Activated CD8-positive, alpha-beta memory T cell treated with anti-CD3 and anti-CD28 coated beads for 1 hour (primary cell): ENCODE results near the gene ANKRD22.
"Not testable (repeated sequence)": the region's sequence is repeated elsewhere in the genome, so short reads cannot be mapped to it uniquely, and the experiment has no call there.

Experiments
- DNase-seq, 2 donors: peaks; one replicate each; pipeline ENCODE4 v3.0.0-alpha.2; 2020; ENCODE audit warnings: low read depth in 1 of 2; ENCODE audit errors: extremely low read depth in 1 of 2

Gene ANKRD22

DNA sequence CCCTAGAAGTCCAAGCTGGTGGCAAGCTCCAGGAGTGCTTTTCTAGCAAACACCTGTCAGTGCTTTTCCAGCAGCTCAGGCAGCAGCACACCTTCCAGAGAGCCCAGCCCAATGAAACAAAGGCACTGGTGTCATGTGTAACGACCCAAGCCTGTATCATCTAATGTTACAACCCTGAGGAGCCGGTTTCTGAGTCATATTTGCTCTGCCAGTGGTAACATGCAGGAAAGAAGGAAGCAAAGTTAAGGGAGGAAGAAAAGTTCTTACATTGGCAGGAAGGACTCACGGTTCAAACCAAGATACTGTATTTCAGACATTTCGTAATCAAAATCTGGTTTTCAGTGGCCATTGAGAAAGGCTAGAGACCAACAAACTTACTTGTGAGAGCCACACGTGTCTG, at the start of gene ANKRD22:
ANKRD22 (minus strand) TSS at position 139 of the 400 bp plus-strand sequence. CDS start 237 bp downstream, outside the sequence.
- no peak for DNase-seq

DNA sequence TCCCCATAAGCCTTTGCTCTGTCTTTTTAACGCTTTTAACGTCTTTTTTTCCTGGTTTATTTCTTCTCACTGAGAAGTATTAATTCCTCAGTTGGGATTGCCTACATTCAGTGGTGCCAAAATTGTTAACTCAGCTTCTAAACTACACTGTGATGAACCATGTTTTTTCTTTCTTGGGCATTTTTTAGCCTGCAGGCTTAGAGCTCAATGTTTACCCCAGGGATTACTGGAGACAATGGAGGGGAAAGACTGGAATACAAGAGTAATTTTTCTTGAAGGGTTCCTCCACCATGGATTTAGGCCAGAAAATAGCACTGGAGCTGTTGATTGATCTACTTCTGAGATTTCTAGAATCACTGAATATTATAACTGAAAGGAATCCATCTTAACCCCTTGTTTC, 48.2 kb upstream of the ANKRD22 start:
- no peak for DNase-seq

DNA sequence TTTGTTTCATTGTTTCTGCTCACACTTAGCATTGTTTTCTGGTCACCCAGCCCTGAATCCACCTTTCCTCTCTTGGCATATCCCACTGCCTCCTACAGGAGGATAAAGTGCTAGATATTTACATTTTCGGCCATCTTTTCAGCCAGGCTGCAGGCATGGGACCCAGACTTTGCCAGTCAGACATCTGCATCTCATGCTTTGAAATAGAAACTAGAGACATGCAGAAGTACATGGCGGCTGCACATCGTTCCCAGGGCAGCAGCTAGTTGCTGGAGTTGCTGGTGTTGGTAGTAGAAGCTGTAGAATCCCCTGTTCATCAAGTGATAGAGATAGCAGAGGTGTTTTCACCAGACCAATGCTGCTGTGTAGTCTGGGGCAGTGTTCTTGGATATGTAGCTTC, 47.1 kb upstream of the ANKRD22 start:
- no peak for DNase-seq

DNA sequence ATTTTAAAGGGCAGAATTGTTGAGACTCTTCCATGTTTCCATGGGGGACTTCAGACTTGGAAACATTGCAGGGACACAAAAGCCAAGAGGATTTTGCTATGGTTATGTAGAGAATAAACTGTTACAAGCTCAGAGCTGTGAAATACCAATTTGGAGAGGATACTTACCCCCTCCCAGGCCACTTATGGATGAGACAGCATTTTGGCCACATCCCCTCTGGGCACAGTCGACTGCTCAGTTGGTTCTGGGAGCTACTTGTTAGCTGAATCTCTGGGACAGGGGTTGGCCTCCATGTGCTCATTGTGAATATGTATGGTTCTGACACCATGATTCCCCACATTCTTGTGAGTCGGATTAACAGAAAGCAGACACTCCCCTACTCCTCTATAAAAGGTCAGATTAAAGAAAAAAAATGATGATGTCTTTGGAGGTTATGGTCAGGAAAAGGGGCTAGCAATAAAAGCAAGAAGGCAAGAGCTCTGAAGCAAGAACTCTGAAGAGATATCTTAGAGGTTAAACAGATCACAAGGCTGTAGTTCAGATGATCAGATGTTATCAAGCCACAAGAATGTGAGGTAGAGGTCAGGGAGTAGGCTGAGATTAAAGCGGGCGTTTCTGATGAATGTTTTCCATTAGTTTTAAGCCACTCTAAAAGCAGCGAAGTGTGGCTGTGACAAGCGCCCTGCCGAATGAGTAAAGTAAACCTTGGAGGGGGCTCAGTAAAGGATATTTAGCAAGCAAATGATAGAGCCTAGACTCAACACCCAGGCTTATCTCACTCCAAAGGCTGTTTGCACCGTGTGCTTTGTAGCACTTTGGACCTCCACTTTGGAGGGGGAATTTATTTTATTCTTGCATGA, 45.6 kb upstream of the ANKRD22 start:
- DNase-seq = no peak

DNA sequence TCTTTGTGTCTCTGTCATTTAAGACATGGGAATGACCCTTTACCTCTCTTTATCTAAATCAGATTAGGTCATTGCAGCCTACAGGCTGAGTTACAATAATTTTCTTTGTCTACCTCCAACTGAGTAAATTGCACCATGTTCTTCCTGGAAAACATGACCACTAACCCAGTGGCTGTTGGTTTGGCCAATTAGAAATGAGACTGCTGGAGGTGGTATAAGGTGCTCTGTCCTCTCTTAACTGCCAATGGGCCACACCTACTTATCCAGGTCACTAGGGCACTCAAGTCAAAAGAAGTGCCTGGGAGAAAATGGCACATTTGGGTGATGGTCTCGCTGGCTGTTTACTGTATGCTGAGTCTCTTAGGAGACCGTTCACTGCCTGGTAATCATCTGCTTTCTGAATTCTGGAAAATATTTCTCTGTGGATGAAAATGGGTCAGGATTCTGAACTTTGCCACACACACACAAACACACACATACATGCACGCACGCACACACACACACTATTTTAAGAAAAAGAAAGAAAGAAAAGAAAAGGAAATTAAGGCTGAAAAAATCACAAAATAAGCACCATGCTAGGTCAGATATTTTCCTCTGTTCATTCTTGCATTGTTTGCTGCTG, 44.8 kb upstream of the ANKRD22 start:
- no peak for DNase-seq

DNA sequence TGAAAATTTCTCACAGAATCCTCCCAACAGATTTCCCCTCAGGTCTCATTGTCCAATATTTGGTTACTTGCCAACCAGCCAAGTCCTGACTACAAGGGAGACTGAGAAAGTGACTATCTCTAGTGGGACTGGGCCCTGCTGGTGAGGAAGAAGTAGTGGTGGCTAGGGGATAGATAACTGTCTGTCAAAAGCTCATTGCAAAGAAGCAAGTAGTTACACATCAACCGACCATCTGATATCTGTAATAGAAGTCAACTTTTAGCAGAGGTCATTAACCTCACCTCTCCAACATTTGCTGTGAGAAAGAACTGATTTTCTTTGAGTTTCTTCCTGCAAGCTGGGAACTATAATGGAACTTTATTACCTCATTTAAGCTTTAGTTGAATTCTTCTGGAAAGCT, 43.6 kb upstream of the ANKRD22 start:
- DNase-seq = no peak

DNA sequence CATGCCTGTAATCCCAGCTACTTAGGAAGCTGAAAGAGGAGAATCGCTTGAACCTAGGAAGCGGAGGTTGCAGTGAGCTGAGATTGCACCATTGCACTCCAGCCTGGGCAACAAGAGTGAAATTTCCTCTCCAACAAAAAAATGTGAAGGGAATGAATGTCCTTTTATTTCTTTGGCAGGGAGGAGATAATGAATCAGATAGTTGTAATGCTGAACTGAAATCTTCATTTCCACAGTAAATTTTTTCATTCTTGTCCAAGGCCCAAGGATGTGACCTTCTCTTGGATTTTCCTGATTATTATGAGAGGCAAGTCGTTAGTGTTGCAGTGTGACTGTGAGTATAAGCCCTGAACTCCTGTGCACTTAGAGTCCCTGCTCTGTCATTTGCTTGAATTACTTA, 42.0 kb upstream of the ANKRD22 start:
- DNase-seq = no peak

DNA sequence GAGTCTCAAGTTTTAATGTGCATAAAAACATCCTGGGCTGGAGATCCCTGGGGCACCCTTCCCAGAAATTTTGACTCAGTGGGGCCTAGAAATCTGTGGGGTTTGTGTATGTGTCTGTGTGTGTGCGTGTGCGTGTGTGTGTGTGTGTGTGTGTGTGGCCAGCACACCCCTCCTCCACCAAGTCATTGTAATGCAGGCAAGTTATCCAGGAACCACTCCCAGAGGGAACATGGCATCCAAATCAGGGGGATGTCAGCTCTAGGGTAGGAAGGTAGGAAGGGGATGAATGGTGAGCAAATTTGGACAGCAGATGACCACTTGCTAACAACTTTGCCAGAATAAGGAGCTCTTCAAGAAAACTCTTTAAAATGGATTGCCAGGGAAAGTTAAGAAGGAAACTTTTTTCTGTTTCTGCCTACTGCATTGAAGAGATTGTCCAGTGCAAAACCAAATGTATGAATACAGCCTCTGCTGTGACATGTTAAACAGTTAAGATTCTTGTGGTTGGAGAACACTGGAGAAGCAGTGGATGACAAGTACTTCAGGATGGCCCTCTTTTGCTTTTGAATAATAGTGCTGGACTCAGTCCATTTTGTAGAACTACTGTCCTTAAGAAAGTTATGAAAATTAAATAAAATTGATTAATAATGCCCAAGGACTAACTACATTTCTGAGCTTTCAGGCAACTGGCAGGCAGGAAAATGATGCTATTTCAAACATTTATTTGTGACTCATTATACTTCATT, 40.8 kb upstream of the ANKRD22 start:
- no peak for DNase-seq

DNA sequence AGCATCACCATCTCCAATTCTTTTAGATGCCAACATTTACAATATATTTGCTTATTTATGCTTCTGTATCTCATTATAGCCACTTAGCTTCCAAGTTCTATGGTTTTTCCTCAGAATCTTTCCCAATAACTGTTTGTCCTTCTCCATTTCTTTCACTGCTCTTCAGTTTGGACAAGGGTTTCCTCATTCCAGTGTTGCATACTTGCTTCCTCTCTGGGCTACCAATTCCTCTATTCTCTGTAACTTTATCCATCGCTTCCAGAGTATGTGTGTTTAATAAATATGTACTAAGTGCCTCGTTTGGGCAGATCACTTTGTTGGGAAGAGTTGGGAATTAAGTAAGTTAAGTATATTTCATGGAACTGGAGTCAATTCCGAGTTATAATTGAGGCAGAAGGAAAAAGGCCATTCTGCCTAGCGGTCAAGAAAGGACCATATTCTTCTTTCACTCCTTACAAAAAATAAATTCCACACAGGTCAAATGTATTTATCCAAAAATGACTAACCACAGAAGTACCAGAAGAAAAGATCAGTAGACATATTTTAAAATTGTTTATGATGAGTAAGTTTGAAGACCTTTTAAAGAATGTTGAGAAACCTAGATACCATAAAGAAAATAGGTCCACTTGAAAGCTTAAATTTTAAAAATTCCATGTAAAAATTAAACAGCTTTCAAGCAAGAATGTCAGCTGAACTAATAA, 39.2 kb upstream of the ANKRD22 start:
- DNase-seq = no peak

DNA sequence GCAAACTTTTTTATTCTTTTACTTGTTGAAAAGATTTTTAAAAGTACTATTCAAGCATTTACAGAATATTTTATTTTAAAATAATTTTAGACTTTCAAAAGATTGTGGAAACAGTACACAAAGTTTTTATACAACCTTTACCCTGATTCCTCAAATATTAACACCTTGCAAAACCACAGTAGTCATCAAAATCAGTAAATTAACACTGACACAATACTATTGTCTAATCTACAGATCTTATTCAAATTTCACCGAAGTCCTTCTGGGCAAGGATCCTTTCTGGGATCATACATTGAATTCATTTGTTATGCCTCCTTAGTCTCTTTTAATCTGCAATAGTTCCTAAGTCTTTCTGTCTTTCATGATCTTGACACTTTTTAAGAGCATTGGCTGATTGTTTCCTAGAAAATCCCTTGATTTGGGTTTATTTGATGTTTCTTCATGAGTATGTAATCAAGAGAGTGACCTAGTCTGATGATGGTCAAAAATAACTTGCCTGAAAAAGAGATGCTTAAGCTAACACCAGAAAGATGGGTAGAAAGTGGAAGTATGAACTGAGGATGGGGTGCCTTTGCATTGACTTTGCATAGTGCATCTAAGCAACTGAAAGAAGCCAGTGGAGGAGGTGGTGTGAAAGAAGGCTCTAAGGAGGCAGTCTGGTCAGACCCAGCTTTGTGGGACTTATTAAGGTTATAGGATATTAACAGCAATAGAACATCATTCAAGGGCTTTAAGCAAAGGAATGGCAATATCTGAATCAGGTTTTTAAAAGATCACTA, 38.1 kb upstream of the ANKRD22 start:
- no peak for DNase-seq

DNA sequence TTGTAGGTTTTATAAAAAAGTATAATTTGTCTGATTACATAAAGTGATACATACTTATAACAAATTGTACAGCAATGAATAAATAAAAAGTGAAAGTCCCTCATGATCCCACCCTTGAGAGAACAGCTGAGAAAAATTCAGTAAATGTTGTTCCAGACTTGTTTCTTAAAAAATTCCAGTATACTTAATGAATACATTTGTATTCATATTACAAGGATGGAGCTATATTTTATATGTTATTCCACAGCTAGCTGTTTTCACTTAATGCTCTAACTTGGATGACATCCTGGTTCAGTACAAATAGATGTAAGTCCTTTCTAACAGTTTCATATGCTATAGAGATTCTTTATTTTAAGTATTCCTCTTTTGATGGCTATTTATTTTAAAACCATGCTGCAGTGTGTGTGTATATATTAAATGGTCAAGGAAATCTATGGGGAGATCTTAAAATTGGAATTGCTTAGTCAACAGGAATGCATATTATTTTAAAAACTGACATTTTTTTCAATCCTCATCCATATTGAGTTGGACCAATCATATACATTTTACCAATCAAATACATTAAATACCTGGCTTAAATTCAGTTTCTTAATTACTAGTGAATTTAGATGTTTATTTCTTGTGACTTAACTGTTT, 37.3 kb upstream of the ANKRD22 start:
- DNase-seq = no peak

DNA sequence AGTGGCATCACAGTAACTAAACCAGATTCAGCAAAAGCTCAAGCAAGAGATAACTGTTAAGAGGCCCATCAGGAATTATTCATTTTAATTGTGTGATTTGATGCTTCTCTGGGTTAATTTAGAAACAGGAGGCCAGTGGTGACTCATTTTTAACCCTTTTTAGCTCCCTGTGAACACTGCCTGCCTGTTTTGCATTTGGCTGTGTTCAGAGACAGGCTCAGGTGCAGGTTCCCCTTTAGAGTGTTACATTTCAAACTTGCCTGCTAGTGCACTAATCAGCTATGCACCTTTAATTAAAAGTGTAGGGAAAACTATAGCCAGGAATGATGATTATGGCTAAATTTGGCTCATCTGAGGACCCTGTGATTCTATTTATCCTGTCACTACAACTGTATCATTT, 34.9 kb upstream of the ANKRD22 start:
- no peak for DNase-seq

DNA sequence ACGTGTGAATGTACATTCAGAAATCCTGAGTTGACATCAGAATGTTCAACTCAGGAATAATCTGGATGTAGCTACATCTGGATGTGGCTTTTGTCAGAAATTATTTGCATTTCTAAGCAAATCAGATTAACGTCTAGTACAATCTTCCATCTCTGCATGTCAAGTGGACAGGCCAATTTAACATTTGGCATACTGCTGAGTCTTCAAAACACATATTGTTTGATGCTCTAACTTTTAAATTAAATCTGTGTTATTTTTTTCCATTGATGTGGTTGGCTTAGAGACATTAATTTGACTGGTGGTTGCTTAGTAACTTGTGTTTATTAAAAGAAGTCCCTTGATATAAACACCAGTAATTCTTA, 31.8 kb upstream of the ANKRD22 start:
- no peak for DNase-seq

DNA sequence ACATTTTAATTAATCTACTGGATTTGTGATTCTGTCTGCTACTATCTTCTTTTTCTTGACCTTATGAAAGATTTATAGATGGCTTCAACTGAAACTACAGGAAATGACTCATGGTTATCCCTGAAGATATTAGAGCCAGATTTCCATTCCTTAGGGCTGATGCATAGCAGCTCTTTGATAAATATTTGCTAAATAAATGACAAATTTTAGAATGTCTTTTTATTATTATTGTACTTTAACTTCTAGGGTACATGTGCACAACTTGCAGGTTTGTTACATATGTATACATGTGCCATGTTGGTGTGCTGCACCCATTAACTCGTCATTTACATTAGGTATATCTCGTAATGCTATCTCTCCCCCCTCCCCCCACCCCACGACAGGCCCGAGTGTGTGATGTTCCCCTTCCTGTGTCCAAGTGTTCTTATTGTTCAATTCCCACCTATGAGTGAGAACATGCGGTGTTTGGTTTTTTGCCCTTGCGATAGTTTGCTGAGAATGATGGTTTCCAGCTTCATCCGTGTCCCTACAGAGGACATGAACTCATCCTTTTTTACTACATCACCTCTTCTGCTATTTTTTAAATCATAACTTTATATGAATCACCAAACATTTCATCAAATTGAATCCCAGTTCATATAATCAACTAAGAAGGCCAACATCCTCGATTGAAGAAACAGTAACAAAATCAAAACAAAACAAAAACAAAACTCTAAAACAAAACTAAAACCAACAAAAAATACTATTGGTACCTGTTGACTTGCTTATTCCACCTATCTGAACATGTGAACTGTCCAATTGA, 31.2 kb upstream of the ANKRD22 start:
- DNase-seq = not testable (repeated sequence)

DNA sequence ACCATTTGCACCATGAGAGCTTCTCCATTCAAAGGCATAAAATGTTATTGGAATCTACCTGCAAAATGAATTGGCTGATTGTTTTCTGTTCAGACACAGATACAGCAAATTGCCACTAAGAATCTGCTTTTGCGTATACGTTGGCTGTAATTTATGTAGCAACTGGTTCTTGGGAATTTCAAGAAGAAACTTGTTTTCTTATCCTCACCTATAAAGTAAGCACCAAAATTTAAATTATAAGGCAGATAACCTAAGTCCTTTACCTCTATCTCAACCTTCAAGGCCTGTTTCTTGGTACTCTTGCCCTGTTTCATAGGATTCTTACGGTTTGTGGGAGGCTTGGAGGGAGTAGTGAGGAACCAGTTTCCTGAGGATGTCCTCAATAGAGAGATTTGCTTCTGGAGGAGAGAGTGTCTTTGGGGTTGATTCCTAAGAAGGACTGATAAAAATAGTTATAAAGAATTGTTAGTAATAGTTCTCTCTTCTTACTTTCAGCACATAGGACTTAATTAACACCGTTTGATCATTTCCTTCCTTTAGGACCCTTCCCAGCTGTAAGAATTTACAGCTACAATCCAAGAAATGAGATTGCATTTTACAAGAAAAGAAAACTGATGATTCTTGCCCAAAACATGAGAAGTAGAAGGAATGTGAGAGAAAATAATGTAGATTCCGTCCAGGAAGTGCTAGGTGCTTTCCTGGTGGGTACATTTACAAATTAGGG, 30.4 kb upstream of the ANKRD22 start:
- DNase-seq = no peak

DNA sequence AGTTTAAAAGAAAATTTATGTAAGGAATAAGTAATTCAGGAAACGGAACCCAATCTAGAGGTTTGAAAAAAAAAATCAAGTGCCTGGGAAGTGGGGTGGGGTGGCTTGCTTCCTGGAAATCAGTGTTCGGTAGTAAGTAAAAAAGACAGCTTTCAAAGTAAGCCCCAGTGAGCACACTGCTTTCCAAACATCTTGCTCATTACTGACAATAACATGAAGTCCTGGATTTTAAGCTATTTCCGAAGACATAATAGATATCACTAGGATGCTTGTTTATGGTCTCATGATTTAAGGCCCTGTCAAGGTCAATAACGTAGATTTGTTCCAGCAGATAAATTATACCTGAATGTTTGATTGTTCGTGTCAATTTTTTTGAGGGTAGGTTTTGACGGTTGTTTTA, 29.7 kb upstream of the ANKRD22 start:
- no peak for DNase-seq

DNA sequence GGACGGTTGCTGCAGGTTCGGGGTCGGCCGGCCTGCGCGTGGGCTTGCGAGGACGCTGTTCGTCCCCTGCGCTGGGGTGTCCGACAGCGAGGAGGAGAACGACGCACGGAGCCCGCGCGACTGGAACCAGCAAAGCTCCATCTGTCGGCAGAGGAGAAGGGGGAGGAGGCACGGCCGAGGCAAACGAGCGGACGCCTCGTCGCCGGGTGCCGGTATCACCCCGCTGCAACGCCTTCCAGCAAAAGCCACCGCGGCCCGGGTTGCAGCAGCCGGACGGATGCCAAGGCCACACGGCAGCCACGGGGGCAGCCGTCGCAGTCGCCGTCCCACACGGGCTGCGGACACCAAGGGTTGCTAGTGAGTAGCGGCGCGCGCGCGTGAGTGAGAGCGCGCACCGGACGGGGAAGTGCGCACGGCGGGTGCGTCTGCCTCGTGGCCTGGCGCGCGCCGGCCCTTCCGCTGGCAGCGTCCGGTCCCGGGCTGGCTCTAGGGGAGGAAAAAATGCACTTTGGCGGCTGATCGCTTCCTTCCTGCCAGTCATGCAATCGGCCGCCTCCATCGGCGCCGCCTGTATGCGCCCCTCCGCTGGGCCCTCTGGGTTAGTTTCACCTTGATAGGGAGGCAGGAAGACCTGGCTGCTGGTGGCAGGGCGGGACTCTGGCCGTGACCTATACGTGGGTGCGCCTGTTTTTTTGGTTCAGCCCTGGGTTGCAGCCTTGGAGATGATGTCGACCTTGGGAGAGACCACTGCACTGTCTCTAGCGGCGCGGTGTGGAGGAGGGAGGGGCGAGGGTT, 28.8 kb upstream of the ANKRD22 start:
- DNase-seq = peak in 1 of 2 donors; percentile 49
